Peyer's patch (tissue), 4 donors: ENCODE measurements around the gene AFAP1L1.

ENCODE experiments used
- POLR2A ChIP-seq, 2 donors: fragments of 450-650 bp; IDR thresholded peaks; one replicate each; pipeline ENCODE4 v1.5.1; 2017; ENCODE audit warnings: antibody characterized with exemption in 2 of 2, mild to moderate bottlenecking in 2 of 2, moderate library complexity in 2 of 2
- TF ChIP-seq, protein P1 (sequence below), 6 experiments: fragments of 450-650 bp in 4 of 6; fragments of 200-600 bp in 2 of 6; sonication (generic) in 1 of 6; IDR thresholded peaks; one replicate each; pipeline ENCODE4 v1.5.1; 2017 to 2019; ENCODE audit warnings: antibody characterized with exemption in 6 of 6, mild to moderate bottlenecking in 3 of 6, moderate library complexity in 1 of 6

DNA sequence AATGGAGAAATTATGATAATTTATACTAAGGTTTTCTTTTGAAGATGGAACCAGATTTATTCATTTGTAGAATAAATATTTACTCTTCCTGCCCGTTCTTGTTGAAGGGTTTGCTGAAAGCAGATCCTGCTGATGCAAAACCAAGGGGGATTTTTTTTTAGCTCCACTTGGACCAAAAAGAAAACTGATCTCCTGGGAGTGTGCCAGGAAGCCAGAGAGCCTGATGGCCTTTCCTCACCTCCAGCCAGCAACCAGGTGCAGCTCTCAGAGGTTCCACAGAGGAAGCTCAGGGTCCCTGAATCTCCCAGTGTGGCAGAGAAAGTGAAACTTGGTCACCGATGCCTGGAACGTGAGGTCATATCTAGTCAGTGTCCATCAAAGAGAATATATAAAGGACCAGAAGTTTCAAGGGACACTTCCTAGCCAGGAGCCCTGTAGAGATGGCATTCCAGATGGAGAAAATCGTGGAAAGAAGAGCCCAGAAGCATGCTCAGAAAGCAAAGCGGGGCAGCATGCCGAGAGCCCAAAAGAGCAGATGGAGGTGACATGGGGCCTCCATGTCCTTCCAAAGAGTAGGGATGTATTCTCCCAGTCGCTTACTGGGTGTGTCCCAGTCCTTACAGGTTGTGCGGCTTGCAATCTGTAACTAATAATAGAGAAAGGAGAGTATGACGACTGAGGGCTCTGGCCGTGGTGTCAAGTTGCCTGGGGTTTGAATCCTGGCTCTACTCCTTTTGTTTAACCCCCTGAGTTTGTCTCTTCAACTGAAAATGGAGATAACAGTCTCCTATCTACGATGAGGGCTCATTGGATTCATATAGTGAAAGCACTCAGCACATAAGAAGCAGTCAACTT lies 12.2 kb downstream of the AFAP1L1 start:
- no peak for TF ChIP-seq POLR2A (IDR thresholded peaks at IDR 0.05)
- TF ChIP-seq, protein P1, sequence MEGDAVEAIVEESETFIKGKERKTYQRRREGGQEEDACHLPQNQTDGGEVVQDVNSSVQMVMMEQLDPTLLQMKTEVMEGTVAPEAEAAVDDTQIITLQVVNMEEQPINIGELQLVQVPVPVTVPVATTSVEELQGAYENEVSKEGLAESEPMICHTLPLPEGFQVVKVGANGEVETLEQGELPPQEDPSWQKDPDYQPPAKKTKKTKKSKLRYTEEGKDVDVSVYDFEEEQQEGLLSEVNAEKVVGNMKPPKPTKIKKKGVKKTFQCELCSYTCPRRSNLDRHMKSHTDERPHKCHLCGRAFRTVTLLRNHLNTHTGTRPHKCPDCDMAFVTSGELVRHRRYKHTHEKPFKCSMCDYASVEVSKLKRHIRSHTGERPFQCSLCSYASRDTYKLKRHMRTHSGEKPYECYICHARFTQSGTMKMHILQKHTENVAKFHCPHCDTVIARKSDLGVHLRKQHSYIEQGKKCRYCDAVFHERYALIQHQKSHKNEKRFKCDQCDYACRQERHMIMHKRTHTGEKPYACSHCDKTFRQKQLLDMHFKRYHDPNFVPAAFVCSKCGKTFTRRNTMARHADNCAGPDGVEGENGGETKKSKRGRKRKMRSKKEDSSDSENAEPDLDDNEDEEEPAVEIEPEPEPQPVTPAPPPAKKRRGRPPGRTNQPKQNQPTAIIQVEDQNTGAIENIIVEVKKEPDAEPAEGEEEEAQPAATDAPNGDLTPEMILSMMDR (IDR thresholded peaks at IDR 0.05), result no peak
